ENCODE data around the gene ADARB1. TPM values are rescaled to one million over a fixed set of nuclear protein-coding genes. Genes with fewer than 3 reads are reported as not detected.
A peak's percentile ranks its signal among the peaks of the same experiment; 100 is the strongest.

Gene ADARB1
- total RNA-seq, 1 donor = 2.1 TPM

GRCh38 chr21:45249626-45250025, 175.2 kb downstream of the ADARB1 start:
- DNase-seq (ENCODE audit: low read depth) = no peak
- TF ChIP-seq, protein P1, sequence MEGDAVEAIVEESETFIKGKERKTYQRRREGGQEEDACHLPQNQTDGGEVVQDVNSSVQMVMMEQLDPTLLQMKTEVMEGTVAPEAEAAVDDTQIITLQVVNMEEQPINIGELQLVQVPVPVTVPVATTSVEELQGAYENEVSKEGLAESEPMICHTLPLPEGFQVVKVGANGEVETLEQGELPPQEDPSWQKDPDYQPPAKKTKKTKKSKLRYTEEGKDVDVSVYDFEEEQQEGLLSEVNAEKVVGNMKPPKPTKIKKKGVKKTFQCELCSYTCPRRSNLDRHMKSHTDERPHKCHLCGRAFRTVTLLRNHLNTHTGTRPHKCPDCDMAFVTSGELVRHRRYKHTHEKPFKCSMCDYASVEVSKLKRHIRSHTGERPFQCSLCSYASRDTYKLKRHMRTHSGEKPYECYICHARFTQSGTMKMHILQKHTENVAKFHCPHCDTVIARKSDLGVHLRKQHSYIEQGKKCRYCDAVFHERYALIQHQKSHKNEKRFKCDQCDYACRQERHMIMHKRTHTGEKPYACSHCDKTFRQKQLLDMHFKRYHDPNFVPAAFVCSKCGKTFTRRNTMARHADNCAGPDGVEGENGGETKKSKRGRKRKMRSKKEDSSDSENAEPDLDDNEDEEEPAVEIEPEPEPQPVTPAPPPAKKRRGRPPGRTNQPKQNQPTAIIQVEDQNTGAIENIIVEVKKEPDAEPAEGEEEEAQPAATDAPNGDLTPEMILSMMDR (IDR thresholded peaks at IDR 0.05; ENCODE audit: insufficient read depth, low read length) = no peak
- no peak overlapping the region for H3K4me3 ChIP-seq (ENCODE audit: low read depth, low read length)

DNA sequence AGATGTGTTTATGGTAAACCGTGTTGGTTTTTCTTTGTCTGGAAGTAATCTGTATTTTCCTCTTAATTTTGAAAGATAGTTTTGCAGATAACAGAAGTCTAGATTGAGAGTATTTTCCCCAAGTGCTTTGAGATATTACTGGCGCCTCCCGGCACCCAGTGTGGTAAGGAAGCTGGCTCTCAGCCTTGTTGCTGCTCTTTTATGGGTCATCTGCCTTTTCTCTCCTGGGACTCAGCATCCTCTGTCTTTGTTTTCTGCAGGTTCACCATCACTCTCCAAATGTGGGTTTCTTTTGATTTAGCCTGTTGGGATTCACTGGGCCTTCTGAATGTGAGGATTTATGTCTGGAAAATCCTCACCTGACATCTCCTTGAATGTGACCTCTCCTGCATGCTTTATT, 175.9 kb downstream of the ADARB1 start:
- H3K4me3 ChIP-seq (ENCODE audit: low read depth, low read length) = no peak overlapping the region
- TF ChIP-seq, protein P1 (IDR thresholded peaks at IDR 0.05; ENCODE audit: insufficient read depth, low read length) = no peak
- no peak for DNase-seq (ENCODE audit: low read depth)

DNA sequence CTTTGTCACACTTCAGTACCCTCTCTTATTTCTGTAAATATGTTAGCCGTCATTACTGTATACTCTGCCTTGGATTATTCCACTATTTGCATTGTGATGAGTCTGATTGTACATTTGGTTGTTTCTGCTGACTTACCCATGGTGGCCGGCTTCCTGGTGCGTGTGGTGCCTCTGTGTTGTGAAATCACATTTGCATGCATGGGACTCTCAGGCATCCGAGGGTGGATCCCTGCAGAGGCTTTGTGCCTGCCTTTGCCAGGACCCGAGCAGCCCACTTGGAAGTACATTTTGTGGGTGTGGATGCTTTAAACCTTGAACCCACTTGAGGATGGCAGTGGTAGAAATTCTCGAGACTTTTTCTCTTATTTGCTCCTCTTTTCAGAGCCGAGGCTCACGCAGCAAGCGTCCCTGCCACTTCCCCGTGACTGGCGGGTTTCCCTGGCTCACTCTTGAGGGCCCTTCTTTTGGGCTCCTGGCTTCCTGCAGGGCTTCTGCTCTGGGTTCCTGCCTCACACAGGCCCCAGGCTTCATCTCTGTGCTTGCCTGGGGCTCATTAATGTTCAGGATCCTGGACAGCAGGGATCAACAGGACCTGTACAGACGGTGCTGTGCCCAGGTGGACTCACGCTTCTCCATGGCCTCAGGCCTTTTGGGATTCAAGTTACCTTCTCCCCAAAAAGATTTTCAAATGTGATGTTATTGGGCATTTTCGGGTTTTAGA, 176.7 kb downstream of the ADARB1 start:
- no peak overlapping the region for H3K4me3 ChIP-seq (ENCODE audit: low read depth, low read length)
- no peak for DNase-seq (ENCODE audit: low read depth)
- TF ChIP-seq, protein P1 (IDR thresholded peaks at IDR 0.05; ENCODE audit: insufficient read depth, low read length) = no peak

DNA sequence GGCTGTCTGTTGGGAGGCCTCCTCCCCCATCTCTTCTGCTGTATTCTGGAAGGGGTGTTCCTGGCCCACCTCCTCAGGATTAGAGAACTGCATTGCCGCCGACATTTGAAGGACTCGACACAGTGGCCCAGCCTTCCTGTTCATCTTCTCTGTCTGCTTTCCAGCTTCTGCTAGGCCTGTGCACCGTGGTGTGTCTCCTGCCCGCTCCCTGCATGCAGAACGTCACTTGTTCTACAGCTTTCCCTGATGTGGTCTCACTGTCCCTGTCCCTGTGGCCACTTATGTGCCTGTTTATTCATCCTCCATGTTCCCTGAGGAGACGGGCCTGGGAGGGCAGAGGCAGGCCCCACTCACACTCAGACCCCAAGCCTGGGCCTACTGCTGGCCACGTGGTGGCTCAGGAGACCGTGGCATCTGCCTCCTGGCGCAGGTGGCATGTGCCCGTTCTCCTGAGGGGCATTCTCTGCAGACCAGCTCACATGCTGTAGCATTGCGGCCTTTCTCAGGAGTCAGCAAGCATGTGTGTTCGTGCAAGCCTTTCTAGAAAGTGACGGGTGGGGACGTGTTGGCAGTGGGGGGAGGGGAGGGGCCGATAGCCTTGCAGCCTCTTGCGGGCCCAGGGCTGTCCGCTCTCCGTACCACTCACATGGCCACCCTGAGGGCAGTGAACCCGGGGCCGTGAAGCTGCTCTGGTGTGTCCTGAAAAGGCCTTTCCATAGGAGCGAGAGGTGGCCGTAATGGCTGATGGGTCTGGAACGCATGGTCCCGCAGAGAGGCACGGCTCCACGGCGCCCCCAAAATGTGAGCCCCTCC, 177.5 kb downstream of the ADARB1 start:
- H3K4me3 ChIP-seq (ENCODE audit: low read depth, low read length) = no peak overlapping the region
- DNase-seq (ENCODE audit: low read depth) = no peak
- TF ChIP-seq, protein P1 (IDR thresholded peaks at IDR 0.05; ENCODE audit: insufficient read depth, low read length) = no peak

DNA sequence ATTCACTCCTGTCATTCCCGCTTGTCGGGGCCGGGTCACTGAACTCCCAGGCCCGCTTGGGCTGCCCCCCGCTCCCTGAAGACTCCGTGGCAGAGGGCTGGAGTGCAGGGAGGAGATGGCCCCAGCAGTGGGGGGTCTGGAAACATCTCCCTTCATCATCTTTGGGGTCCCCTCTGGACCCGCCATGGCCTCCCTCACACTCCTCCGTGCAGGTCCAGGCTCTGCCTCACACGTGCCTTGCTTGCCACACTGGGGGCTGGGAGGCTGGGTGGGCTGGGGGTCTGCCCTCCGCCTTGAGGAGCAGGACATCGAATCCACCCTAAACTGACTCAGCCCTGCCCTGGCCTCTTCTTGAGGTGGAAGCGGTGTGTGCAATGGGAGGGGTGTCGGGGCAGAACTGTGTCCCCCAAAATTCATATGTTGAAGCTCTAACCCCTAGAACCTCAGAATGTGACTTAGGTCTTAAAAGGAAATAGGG, 178.1 kb downstream of the ADARB1 start:
- DNase-seq (ENCODE audit: low read depth) = no peak
- TF ChIP-seq, protein P1 (IDR thresholded peaks at IDR 0.05; ENCODE audit: insufficient read depth, low read length) = no peak
- no peak overlapping the region for H3K4me3 ChIP-seq (ENCODE audit: low read depth, low read length)

DNA sequence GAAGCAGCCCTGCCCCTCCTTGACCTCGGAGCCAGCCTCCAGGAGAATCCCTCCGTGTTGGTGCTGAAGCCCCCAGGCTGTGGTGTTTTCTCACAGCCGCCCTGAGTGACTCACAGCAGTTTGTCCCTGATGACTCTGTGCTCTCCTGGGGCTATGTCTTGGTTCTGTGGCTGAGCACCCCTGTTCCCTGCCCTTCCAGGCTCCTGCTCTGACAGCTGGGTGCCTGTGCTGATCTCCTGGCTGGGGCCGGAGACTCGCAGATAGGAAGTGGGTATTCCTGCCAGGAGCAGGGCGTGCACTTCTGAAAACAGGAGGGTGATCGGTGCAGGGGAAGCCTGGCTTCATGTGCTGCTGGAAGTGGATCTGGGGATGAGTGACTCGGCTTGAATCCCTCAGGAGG, 178.8 kb downstream of the ADARB1 start:
- TF ChIP-seq, protein P1 (IDR thresholded peaks at IDR 0.05; ENCODE audit: insufficient read depth, low read length) = no peak
- no peak overlapping the region for H3K4me3 ChIP-seq (ENCODE audit: low read depth, low read length)
- DNase-seq (ENCODE audit: low read depth) = peak; percentile 18
